ENCODE measurements around the gene AGO3.

The AGO3 gene

GRCh38 chr1:36084497-36085115 is 153.7 kb downstream of the AGO3 start:
- DNase-seq = no peak

GRCh38 chr1:36085126-36085525 is 154.2 kb downstream of the AGO3 start:
- DNase-seq = no peak

DNA sequence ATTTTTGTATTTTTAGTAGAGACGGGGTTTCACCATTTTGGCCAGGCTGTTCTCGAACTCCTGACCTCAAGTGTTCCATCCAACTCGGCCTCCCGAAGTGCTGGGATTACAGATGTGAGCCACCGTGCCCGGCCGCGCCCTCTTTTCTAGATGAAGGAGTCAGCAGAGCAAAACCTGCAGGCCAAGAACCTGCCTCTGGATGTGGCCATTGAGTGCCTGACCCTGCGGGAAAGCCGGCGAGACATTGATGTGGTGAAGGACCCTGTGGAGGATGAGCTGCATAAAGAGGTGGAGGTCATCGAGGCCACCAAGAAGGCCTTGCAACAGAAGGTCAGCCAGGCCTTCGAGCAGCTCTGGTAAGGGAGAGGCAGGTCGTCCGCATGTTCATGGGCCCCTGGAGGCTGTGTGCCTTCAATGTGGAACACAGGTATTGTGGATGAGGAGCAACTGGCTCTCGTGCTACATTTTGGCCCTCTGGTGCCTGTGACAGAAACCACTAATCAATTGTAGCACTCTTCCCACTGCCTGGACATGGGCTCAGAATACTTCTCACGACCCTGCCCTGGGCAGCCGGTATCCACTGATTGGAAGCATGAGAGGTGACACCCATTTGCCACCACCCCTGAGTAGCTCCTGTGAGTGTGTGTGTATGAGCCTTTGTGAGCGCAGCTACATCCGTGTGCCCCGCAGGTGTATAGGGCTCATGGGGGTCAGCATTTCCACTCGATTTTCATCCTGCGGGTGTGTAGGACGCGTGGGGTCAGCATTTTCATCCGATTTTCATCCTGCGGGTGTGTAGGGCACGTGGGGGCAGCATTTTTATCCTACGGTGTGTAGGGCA is 155.0 kb downstream of the AGO3 start:
- DNase-seq = no peak

- DNase-seq = no peak
Observed at GRCh38 chr1:36086529-36087232, 155.8 kb downstream of the AGO3 start.

GRCh38 chr1:36087233-36088123 is 156.6 kb downstream of the AGO3 start:
- DNase-seq = no peak

DNA sequence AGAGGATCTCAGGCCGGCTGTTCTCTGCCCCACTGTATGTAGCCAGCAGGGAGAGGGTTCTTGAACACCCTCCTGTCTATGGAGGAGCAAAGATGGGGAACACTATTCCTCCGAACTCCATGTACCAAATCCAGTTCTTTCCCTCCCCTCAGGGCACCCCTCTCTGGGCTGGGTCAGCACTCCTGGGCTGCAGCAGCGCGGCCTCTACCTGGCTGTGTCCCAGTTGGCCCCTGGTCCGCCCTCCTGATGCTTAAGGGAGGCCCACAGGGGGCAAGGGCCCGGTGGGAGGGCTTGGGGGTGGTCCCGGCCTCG is 157.3 kb downstream of the AGO3 start:
- DNase-seq = no peak

GRCh38 chr1:36088577-36089392 is 157.9 kb downstream of the AGO3 start, which contains the start of gene ADPRS:
TSS of gene ADPRS (plus strand) at chr1:36088892. CDS start at chr1:36088905, 13 bp downstream.
- DNase-seq = peak; percentile 21

DNA sequence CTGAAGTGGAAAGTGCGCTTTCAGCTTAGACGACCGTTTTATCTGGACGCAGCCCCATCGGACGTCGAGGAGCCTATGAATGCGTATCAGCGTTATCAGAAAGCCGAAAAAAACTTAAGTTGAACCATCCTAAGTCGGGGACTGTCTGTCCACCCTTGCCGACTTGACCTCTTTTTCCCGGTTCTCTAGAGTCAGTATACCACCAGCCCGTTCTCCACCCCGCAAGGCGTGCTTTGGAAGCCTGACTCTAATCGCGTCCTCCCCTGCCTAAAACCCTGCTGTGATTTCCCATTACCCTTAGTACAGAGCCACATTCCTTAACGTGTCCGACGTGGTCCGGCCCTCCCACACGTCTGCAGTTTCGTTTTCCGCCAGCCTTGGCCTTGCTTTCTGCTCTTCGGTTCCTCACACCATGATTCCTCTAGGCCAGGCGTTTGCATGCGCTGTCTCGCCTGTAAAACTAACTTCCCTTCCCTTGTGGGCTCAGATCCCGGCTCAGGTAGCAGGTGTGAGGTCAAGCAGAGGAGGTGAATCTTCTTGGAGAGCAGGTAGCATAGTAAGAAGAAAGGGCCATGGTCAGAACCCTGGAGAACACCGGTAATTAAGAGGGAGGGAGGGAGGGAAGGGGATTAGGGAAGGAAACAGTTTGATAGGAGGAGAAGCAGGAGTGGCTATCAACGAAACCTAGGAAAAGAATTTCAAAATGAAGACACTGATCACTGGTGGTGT is 158.7 kb downstream of the AGO3 start:
- DNase-seq = no peak

DNA sequence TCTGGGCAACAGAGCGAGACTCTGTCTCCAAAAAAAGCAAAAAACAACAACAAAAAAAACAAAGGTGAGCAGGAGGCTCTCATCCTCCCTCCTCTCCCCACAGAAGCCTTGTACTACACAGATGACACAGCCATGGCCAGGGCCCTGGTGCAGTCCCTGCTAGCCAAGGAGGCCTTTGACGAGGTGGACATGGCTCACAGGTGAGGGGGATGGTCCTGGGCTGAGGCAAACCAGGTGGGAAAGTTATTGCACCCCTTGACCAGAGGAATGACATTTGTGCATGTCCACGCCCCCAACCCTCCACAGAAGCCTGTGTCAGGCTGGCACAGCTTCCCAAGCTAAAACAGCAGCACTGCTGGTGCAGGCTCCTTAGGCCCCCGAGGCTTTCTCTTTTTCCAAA is 160.2 kb downstream of the AGO3 start:
- DNase-seq = no peak

GRCh38 chr1:36091698-36092097 is 160.8 kb downstream of the AGO3 start:
- DNase-seq = no peak

DNA sequence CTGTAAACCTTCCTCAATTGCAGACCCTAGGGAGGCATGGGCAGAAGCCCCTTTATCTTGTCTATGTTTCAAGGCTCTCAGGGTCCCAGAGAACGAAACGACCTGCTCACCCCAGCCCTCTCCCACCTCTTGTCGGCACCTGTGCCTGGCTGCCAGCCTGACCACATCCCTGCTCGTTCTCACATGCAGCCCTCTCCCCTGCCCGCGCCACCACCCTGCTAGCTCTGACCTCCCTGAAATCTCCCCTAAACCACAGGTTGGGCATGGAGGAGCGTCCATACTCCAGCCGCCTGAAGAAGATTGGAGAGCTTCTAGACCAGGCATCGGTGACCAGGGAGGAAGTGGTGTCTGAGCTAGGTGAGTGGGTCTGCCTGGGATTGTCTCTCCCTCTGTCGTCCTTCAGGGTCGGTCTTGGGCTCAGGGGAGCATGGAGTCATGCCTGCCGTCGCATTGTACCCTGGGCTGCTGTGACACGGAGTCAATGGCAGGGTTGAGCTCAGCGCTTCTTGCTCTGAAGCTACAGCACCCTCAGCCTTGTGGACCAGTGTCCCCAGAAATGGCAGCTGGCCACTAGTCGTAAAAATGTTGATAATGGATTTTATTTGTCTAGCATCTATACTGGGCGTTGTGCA is 161.4 kb downstream of the AGO3 start:
- DNase-seq = no peak

GRCh38 chr1:36092798-36093185 is 161.9 kb downstream of the AGO3 start:
- DNase-seq = no peak

DNA sequence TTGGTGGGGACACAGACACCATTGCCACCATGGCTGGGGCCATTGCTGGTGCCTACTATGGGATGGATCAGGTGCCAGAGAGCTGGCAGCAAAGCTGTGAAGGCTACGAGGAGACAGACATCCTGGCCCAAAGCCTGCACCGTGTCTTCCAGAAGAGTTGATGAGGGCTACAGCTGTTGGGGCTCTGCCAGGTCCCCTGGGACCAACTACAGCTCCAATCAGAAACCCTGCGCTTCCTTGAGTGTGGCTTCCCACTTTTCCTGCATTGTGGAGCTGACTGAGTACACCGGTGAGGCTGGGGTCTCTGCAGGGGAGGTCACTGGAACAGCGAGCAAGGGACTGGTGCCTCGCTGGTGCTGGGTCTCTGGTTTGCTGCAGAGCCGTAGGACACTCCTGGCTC is 162.3 kb downstream of the AGO3 start:
- DNase-seq = no peak

GRCh38 chr1:36093929-36094328 is 163.0 kb downstream of the AGO3 start:
- DNase-seq = no peak

GRCh38 chr1:36094621-36095061 is 163.7 kb downstream of the AGO3 start:
- DNase-seq = no peak

DNA sequence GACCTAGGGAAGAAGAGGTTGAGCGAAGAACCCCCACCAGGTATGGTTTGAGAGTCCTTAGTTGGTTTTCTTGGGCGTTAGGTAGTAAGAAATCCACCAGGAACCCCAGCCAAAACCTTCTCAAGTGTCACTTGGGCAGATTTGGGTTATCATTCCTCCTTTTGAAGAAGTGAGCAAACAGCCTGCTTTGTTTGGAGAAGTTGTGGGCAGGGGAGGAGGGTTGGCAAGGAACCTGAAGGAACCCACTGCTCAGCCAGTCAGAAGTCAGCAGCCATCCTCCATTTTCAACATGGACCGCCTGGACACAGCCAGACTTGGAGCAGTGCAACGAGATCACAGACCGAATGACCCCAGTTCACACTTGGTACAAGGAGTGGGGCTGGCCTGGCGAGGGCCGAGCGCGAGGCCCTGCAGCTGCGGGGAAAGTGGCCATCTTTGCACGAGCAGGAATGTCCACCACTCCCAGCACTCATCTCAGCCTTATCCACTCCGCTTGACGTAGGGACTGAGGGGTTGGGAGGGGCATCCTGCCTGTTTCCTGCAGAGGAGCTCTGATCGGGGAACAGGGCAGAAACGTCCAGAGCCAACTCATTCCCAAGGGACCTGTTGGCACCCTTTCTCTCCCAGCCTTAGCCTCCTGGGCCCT is 165.0 kb downstream of the AGO3 start:
- no peak for DNase-seq

DNA sequence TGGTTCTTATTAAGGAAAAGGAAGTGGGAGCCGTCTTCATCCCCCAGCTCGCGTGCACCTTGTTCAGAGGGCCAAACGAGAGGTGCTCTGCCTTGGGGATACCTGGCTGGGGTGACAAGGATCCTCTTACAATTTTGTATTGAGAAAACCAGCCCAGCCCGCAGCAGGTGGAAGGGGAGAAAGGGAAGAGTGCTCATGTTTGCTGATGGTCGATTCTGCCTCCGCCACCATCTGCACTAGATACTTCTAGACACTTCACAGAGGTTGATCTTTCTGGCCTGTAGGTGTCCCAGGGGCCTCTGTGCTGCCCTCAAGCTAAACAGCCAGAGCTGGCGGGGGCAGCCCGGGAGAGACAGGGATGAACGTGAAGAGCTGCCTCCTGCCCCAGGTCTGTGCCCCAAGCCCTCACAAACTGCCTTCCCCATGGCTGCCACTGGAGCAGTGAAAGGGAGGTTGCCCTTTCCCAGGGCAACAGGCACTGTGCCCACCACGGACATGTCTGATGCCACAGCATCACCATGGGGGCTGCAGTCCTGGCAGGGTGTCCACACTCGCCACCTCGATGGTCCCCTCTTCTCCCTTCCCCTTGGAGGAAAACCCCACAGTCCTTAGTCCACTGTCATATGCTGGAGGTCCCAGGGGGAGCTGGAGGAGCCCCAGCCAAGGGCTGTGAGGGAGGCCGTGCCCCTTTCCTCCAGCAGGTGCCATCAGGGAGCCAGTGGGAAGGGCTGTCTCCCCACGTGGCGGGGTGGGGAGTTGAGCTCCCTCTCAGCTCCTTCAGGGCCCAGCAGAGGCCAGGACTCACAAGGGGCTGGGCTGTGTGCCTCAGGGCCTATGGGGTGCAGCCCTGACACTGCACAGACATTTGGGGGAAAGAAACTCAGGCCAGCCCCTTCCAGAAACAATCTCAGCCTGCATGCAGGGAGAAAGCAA is 165.9 kb downstream of the AGO3 start:
- peak; percentile 42 for DNase-seq

DNA sequence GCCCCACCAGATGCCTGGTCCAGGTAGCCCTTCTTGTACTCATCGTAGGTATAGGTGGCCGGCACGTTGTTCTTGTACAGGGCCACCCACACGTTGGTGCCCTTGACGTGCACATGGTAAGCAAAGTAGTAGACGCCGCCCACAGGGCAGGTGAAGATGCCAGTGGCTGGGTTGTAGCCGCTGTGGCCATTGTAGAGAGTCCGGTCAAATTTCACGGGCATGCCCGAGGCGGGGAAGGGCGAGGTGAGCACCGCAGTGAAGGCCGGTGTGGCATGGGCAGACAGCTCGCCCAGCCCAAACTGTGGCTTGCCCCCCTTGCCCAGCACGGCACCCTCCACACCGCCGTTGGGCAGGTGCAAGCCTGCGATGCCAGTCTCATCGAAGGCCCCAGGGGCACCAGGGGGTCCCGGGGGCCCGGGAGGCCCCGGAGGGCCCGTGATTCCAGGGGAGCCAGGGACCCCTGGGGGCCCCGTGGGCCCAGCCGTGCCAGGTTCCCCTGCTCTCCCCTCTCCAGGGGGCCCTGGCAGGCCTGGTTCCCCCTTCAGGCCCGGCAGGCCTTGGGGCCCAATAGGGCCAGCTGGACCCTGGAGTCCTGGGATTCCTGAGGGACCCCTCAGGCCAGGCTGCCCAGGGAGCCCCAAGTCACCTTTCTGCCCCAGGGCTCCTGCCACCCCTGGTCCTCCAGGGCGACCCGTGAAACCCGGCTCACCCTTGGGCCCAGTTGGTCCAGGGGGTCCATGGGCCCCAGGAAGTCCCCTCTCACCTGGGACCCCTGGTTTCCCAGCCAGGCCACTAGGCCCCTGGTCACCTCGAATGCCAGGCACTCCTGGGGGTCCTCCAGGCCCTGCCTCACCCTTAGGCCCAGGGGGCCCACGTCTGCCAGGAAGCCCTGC is 167.0 kb downstream of the AGO3 start:
- DNase-seq = no peak
